ENCODE results near the gene FGF5.

Gene FGF5

DNA sequence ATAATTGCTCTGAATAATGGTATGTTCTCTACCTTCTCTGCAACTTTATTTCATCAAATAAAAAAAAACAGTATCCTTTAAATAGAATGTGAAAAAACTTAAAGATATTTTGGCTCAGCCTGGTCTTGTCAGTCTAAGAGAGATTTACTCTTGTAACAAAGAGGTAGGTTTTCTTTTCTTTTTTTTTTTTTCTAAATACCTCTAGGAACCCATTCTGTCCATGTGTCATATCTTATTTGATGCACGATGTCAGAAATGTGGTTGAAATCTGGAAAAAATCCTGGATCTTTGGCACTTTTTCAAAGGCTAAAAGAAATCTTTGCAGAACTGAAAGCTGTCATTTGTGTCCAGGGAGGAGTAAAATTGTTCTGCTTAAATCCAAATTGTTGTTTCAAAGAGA is 17.3 kb upstream of the FGF5 start:
- Mint-ChIP-seq H3K27me3 (ENCODE audit: low read depth, poor library complexity) (peaks cover 34% of the 10 kb centered on the region), H3K4me1 (no peaks in the 10 kb centered on the region)
- TF ChIP-seq, protein P1, sequence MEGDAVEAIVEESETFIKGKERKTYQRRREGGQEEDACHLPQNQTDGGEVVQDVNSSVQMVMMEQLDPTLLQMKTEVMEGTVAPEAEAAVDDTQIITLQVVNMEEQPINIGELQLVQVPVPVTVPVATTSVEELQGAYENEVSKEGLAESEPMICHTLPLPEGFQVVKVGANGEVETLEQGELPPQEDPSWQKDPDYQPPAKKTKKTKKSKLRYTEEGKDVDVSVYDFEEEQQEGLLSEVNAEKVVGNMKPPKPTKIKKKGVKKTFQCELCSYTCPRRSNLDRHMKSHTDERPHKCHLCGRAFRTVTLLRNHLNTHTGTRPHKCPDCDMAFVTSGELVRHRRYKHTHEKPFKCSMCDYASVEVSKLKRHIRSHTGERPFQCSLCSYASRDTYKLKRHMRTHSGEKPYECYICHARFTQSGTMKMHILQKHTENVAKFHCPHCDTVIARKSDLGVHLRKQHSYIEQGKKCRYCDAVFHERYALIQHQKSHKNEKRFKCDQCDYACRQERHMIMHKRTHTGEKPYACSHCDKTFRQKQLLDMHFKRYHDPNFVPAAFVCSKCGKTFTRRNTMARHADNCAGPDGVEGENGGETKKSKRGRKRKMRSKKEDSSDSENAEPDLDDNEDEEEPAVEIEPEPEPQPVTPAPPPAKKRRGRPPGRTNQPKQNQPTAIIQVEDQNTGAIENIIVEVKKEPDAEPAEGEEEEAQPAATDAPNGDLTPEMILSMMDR (IDR thresholded peaks at IDR 0.05) = no peak

DNA sequence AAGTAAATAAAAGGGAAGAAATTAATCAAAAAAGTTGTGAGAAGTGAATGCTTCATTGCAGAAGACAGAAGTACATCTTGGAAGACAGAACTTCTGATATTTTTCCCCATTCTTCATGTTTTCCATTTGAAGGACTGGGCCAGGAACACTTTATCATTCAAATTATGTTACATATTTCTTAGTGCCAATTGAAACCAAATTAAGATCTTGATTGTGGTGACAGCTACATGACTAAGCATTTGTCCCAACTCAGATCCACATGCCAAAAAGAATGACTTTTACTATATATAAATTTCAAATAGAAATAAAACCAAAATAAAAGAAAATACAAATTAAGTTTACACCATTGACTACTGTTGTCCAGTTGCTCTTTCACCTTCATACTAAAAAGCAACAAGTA is 14.0 kb upstream of the FGF5 start:
- TF ChIP-seq, protein P1 (IDR thresholded peaks at IDR 0.05) = no peak
- Mint-ChIP-seq H3K36me3 (ENCODE audit: low read depth) (no peaks in the 10 kb centered on the region), H3K27me3 (ENCODE audit: low read depth, poor library complexity) (peaks cover 46% of the 10 kb centered on the region), H3K9me3 (no peaks in the 10 kb centered on the region), H3K27ac (no peak overlapping the region), H3K4me3 (no peak overlapping the region), H3K4me1 (no peaks in the 10 kb centered on the region)
- DNase-seq = no peak

More for the DNA sequence above, 17.3 kb upstream of the FGF5 start:
- no peak overlapping the region for H3K27ac Mint-ChIP-seq
- no peak for DNase-seq
- H3K9me3 Mint-ChIP-seq = no peaks in the 10 kb centered on the region
- H3K4me3 Mint-ChIP-seq = no peak overlapping the region
- H3K36me3 Mint-ChIP-seq (ENCODE audit: low read depth) = no peaks in the 10 kb centered on the region

GRCh38 chr4:80252953-80253352 is 13.5 kb upstream of the FGF5 start:
- no peak overlapping the region for H3K27ac Mint-ChIP-seq
- TF ChIP-seq, protein P1 (IDR thresholded peaks at IDR 0.05) = no peak
- no peaks in the 10 kb centered on the region for H3K36me3 Mint-ChIP-seq (ENCODE audit: low read depth)
- no peaks in the 10 kb centered on the region for H3K4me1 Mint-ChIP-seq
- DNase-seq = no peak
- no peak overlapping the region for H3K4me3 Mint-ChIP-seq
- peaks cover 49% of the 10 kb centered on the region for H3K27me3 Mint-ChIP-seq (ENCODE audit: low read depth, poor library complexity)
- H3K9me3 Mint-ChIP-seq = no peaks in the 10 kb centered on the region

DNA sequence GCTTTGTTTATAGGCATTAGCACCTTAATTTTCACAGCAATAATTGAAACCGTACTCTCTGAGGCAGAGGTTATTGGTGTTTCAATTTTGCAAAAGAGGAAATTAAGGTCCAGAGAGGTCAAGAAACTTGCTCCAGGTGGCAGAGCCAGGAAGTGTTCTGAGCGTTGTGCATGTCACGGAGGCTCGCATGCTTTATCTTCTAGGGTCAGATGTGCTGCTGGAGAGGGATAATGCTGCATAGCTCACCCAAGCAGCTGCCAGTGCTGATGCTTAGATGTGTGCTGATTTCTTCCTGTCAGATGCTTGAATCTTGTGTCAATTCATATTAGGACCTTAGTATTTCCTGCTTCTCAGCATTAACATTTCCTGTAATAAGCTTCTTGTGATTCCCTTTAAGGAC is 13.0 kb upstream of the FGF5 start:
- H3K4me1 Mint-ChIP-seq = no peaks in the 10 kb centered on the region
- no peak overlapping the region for H3K27ac Mint-ChIP-seq
- no peaks in the 10 kb centered on the region for H3K9me3 Mint-ChIP-seq
- TF ChIP-seq, protein P1 (IDR thresholded peaks at IDR 0.05) = no peak
- H3K27me3 Mint-ChIP-seq (ENCODE audit: low read depth, poor library complexity) = peaks cover 52% of the 10 kb centered on the region
- H3K4me3 Mint-ChIP-seq = no peak overlapping the region
- DNase-seq = no peak
- H3K36me3 Mint-ChIP-seq (ENCODE audit: low read depth) = no peaks in the 10 kb centered on the region

- Mint-ChIP-seq H3K27me3 (ENCODE audit: low read depth, poor library complexity) (peaks cover 52% of the 10 kb centered on the region), H3K27ac (no peak overlapping the region), H3K4me1 (no peaks in the 10 kb centered on the region), H3K36me3 (ENCODE audit: low read depth) (no peaks in the 10 kb centered on the region), H3K9me3 (no peaks in the 10 kb centered on the region), H3K4me3 (no peak overlapping the region)
- DNase-seq = no peak
- TF ChIP-seq, protein P1 (IDR thresholded peaks at IDR 0.05) = no peak
Observed at GRCh38 chr4:80254114-80254513, 12.3 kb upstream of the FGF5 start.

GRCh38 chr4:80255329-80256095 is 11.0 kb upstream of the FGF5 start:
- no peaks in the 10 kb centered on the region for H3K4me1 Mint-ChIP-seq
- H3K4me3 Mint-ChIP-seq = no peak overlapping the region
- peaks cover 64% of the 10 kb centered on the region for H3K27me3 Mint-ChIP-seq (ENCODE audit: low read depth, poor library complexity)
- H3K9me3 Mint-ChIP-seq = no peaks in the 10 kb centered on the region
- TF ChIP-seq, protein P1 (IDR thresholded peaks at IDR 0.05) = no peak
- H3K27ac Mint-ChIP-seq = no peak overlapping the region
- H3K36me3 Mint-ChIP-seq (ENCODE audit: low read depth) = no peaks in the 10 kb centered on the region
- no peak for DNase-seq
